Memory B cell (primary cell): ENCODE results near the gene ELMO1.

Experiments
- ATAC-seq: fragments of 150-1000 bp; cut with Tn5 transposase; 2 replicates; pipeline ENCODE4 v1.10.0; 2021; ENCODE audit warnings: low read depth, mild to moderate bottlenecking, moderate library complexity
- DNase-seq, 2 donors: peaks; one replicate each; pipeline ENCODE4 v3.0.0; 2022; ENCODE audit warnings: low spot score in 2 of 2
- H3K27ac Mint-ChIP-seq: one replicate; pipeline ENCODE4 v1.8.0; 2022; ENCODE audit warnings: mild to moderate bottlenecking, moderate library complexity, mixed read lengths
- H3K27me3 Mint-ChIP-seq: one replicate; pipeline ENCODE4 v1.8.0; 2022; ENCODE audit warnings: mixed read lengths
- H3K36me3 Mint-ChIP-seq: one replicate; pipeline ENCODE4 v1.8.0; 2022; ENCODE audit warnings: mild to moderate bottlenecking, mixed read lengths
- H3K4me1 Mint-ChIP-seq: one replicate; pipeline ENCODE4 v1.8.0; 2022; ENCODE audit warnings: mixed read lengths
- H3K4me3 Mint-ChIP-seq: one replicate; pipeline ENCODE4 v1.8.0; 2022; ENCODE audit warnings: mild to moderate bottlenecking, moderate library complexity, mixed read lengths
- H3K9me3 Mint-ChIP-seq: one replicate; pipeline ENCODE4 v1.8.0; 2022; ENCODE audit warnings: mixed read lengths

ELMO1 gene

DNA sequence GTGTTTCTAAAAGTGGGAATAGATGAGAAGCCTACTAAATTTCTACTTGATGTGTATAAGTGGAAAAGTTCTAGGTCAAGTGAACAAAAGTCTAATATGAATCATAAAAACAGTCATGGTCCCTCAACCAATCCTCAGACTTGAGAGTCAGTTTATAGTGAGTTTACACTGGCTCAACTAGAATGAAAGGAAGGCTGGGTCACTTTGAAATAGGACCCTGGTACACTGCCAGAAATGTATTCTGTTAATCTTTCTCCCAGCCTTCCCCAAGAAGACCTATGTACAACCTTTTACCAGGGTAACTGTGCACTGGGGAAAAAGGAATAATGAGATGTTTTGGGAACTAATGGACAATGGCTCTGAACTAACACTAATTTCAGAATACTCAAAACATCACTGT, 17.3 kb downstream of the ELMO1 start:
- H3K9me3 Mint-ChIP-seq: no peaks in the 10 kb centered on the region
- DNase-seq: no peak

DNA sequence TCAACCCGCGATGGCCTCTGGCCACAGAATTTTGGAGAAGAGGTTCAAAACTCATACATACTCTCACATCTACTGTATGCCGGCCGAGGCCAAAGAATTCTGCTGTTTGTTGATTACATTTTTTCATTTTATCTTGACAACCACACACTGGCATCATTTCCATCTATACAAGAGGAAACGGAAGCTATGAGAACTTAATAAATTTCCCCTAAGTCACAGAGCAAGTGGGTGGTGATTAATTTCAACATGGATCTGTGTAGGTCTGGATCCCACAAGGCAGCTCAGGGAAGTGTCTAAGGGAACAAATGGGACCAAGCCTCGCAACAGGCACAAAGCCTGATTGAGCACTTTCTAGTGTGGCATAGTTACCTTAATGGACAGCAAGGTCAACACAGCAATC, 18.0 kb downstream of the ELMO1 start:
- peaks cover 50% of the 10 kb centered on the region for H3K4me1 Mint-ChIP-seq
- H3K27me3 Mint-ChIP-seq: no peaks in the 10 kb centered on the region
- no peak for DNase-seq
- H3K4me3 Mint-ChIP-seq: no peak overlapping the region
- H3K36me3 Mint-ChIP-seq: peaks cover 6% of the 10 kb centered on the region
- H3K27ac Mint-ChIP-seq: no peak overlapping the region
- no peaks in the 10 kb centered on the region for H3K9me3 Mint-ChIP-seq
- ATAC-seq: no peak

More for the DNA sequence above, 17.3 kb downstream of the ELMO1 start:
- Mint-ChIP-seq H3K4me1 (peaks cover 51% of the 10 kb centered on the region), H3K27ac (no peak overlapping the region), H3K36me3 (peaks cover 6% of the 10 kb centered on the region), H3K4me3 (no peak overlapping the region), H3K27me3 (no peaks in the 10 kb centered on the region)
- ATAC-seq: no peak

DNA sequence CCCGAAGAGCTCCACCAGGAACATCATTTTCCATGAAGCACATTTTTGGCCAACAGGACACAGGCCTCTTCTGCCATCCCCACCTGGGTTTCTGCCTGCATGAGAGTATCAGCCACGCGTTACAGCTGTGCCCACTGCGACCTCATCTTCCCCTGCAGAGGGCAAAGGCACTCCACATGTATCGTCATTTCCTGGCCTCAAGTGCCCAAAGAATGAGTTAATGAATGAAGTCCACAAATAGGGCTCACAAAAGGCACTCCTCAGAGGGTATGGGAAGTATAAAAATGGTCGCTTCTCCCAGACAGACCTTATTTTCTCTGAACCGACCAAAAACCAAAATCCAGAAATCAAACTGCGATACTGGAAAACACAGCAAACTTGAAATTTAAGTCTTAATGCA, 18.5 kb downstream of the ELMO1 start:
- peaks cover 51% of the 10 kb centered on the region for H3K4me1 Mint-ChIP-seq
- no peaks in the 10 kb centered on the region for H3K9me3 Mint-ChIP-seq
- no peak overlapping the region for H3K27ac Mint-ChIP-seq
- H3K4me3 Mint-ChIP-seq: no peak overlapping the region
- DNase-seq (no peak), ATAC-seq (no peak)
- H3K27me3 Mint-ChIP-seq: no peaks in the 10 kb centered on the region
- peaks cover 6% of the 10 kb centered on the region for H3K36me3 Mint-ChIP-seq

DNA sequence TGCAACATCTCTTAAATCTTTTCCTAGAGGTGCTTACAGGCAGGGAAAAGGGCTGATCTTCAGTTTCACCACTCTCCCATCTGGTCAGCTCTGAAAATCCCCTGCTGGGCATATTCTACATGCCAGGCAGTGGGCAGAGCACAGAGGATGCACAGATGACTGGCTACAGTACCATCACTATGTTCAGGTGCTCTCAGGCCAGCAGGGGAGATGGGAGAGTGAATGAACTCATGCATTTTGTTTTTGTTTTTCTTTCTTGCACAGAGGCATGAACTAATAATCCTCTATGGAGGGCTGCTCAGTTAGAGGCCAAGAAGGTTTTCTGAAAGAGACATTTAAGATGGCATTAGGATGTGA, 19.3 kb downstream of the ELMO1 start:
- H3K4me1 Mint-ChIP-seq: peaks cover 49% of the 10 kb centered on the region
- H3K36me3 Mint-ChIP-seq: peaks cover 6% of the 10 kb centered on the region
- ATAC-seq (peak; percentile 13), DNase-seq (no peak)
- H3K27ac Mint-ChIP-seq: no peak overlapping the region
- H3K4me3 Mint-ChIP-seq: no peak overlapping the region
- H3K9me3 Mint-ChIP-seq: no peaks in the 10 kb centered on the region
- no peaks in the 10 kb centered on the region for H3K27me3 Mint-ChIP-seq

DNA sequence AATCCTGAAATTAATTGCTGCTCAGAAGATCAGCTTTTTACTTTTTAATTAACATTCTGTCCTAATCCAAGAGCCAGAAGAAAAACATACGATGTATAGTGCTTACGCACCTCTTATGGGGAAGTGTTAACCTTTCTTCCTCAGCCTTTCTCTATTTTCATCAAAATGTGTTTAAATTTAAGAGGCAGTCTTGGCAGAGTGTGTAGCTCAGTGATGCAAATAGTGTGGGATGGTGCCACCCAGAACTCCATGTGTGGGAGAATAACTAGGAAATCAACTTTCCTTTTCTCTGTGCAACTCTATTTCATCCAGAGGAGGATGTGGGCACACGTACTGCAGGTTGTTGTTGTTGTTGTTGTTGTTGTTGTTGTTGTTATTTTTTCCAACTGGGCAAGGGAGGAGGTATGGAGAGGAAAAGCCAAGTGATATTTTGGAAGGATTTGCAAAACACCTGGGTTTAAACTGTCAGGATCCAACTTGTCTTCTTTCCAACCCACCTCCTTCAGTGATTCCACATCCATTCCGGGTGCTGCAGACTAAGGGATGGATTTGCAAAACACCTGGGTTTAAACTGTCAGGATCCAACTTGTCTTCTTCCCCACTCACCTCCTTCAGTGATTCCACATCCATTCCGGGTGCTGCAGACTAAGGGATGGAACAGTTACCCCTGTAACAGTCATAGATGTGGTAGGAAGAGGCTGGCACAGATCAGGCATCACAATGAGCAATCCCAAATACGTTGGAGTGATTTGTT, 19.8 kb downstream of the ELMO1 start:
- H3K4me3 Mint-ChIP-seq: no peak overlapping the region
- DNase-seq (no peak), ATAC-seq (no peak)
- no peaks in the 10 kb centered on the region for H3K27me3 Mint-ChIP-seq
- peaks cover 49% of the 10 kb centered on the region for H3K4me1 Mint-ChIP-seq
- H3K27ac Mint-ChIP-seq: no peak overlapping the region
- H3K36me3 Mint-ChIP-seq: peaks cover 6% of the 10 kb centered on the region
- H3K9me3 Mint-ChIP-seq: no peaks in the 10 kb centered on the region

DNA sequence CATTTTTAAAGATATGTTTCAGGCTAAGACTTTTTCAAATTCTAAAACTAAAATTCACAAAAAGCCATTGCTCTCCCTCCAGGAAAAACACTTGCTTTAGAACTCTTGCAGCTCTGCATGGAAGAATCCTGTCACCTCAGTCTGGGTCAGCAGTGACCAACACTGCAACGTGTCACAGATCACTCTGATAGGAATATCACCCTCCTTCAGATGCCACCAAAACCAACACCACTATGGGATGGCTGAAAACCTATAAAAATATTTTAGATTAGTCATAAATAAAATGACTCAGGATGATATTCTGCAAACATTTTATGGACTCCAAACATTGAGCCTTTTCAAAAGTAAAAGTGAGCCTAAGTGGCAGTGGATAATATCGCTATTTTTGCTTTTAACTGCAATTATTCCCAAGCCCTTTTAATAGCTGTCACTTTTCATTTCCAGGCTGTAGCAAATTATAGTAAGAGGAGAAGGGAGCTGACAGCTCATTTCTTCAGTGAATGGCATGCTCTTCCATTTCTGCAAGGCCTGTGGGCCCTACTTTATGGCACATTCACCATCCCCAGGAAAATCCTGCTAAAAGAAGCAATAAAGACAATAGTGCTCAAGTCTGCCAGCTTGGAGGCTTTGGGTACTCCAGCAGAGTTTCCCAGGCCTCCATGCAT, 21.3 kb downstream of the ELMO1 start:
- no peak overlapping the region for H3K27ac Mint-ChIP-seq
- no peak for ATAC-seq
- H3K27me3 Mint-ChIP-seq: no peaks in the 10 kb centered on the region

DNA sequence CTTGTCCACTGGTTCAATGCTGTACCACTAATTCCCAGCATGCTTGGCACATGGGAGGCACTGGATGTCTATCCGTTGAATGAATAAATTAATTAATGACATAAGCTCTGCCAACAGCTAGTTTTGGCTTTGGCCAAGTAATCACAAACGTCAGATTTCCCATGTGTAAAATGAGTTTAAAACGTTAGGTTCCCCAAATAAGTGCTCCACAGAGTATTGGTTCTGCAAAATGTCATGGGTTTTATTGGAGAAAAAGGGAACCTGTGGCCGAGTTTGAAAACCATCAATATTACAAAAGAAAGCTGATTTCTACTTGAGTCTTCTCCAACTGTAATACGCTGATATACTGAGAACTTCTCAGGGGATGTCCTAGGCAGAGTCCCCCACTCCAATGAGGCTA, 23.2 kb downstream of the ELMO1 start:
- Mint-ChIP-seq H3K9me3 (no peaks in the 10 kb centered on the region), H3K27me3 (no peaks in the 10 kb centered on the region), H3K4me1 (peaks cover 46% of the 10 kb centered on the region), H3K4me3 (no peak overlapping the region), H3K27ac (peak overlapping the region; percentile 14), H3K36me3 (peaks cover 8% of the 10 kb centered on the region)
- ATAC-seq (peak; percentile 73), DNase-seq (no peak)

More for the DNA sequence above, 21.3 kb downstream of the ELMO1 start:
- Mint-ChIP-seq H3K4me1 (peaks cover 39% of the 10 kb centered on the region), H3K36me3 (peaks cover 8% of the 10 kb centered on the region), H3K4me3 (no peak overlapping the region), H3K9me3 (no peaks in the 10 kb centered on the region)
- no peak for DNase-seq

DNA sequence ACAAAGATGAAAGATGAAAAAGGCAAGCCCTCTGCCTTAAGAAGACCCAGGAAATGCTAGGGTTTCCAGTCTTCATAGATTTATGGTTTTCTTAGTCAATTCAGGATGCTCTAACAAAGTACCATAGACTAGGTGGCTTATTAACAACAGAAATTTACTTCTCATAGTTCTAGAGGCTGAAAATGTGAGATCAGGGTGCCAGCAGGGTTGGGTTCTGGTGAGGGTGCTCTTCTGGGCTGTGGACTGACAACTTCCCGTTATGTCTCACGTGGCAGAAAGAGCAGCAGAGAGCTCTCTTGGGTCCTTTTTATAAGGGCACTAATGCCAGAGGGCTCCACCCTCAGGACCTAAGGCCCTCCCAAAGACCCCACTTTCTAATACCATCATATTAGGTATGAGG, 23.7 kb downstream of the ELMO1 start:
- Mint-ChIP-seq H3K9me3 (no peaks in the 10 kb centered on the region), H3K4me3 (no peak overlapping the region), H3K27ac (peak overlapping the region; percentile 14), H3K4me1 (peaks cover 45% of the 10 kb centered on the region), H3K27me3 (no peaks in the 10 kb centered on the region), H3K36me3 (peaks cover 6% of the 10 kb centered on the region)
- ATAC-seq: peak; percentile 78
- DNase-seq: no peak

DNA sequence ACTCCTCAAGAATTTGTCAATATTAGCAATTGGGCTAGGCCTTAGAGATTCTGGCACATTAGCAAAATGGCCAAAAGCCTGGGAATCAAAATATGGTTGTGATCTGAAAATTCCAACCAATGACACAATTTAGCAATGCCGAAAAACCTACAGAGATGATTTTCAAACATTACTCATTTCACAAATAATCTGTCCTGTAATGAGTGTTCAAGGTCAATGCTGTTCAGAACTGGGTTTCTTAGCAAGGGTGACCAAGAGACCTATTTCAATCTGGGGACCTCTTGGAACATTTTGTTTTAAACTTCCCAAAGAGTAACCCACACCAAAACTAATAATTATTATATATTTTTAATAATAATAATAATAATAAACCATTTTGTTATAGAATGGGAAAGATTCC, 24.1 kb downstream of the ELMO1 start:
- ATAC-seq (no peak), DNase-seq (no peak)
- Mint-ChIP-seq H3K4me1 (peaks cover 44% of the 10 kb centered on the region), H3K36me3 (peaks cover 6% of the 10 kb centered on the region), H3K4me3 (no peak overlapping the region), H3K27ac (no peak overlapping the region), H3K27me3 (no peaks in the 10 kb centered on the region), H3K9me3 (no peaks in the 10 kb centered on the region)

DNA sequence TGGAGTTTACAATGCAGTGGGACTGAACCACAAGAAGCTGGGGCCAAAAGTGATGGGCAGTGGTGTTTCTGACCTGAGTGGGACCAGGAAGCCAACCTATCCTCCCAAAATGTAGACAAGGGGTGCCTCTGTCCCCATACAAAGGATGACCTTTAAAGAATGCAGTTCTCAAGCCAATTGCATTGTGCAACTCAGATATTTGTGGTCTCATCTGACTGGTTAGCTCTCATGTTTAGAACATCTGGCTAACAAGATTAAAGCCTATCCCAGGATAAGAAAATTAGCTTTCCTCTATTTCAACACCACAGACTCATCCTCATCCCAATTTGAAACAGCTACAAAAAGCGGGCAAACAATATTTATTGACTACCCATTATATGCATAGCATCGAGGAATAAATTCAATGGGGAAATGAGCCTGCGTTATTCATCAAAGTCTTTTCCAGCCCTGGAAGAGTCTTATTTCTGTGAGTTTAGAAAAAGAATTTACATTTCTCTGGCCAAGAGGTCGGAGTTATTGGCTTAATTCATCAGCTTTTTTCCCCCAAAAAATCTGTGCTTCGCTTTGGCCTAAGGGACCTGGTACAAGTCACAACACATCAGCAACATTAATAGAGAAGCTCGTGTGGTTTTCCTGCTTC, 26.7 kb downstream of the ELMO1 start:
- Mint-ChIP-seq H3K27me3 (no peaks in the 10 kb centered on the region), H3K27ac (no peak overlapping the region), H3K4me1 (peaks cover 49% of the 10 kb centered on the region), H3K36me3 (peaks cover 2% of the 10 kb centered on the region), H3K9me3 (no peaks in the 10 kb centered on the region), H3K4me3 (no peak overlapping the region)
- DNase-seq (no peak), ATAC-seq (no peak)

DNA sequence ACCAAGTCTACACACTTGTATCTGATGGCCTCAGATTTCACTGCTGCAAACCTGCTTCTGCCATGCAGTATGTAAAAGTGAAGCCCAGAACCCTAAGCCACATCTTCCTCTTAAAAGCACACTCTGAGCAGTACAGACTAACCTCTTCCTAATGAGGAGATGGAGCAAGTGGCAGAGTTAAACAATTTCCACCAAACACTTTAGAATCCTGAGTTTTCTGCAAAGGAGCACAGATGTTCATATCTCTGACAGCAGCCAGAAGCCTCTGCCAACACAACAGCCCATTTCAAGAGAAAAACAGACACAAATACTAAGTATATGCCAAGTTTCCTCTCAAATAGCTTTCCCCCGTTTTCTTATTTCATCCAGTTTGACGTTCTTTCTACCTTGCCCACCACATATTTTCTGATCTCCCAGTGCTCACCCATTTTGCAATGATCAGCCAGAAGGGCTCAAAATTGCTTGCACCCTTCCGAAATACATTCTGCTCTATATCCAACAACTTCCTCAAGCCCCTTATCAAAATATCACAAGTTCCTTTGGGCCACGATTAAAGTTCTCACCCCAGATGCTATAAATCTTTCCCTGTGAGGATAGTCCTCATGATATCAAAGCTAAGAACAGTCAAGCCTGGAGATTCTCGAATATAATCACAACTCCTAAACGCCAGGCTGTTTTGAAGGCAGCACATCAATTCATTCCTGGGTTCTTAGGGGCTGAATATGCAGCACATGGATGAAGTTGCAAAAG, 27.5 kb downstream of the ELMO1 start:
- no peak for ATAC-seq
- peaks cover 2% of the 10 kb centered on the region for H3K36me3 Mint-ChIP-seq
- H3K27ac Mint-ChIP-seq: peak overlapping the region; percentile 14
- H3K9me3 Mint-ChIP-seq: no peaks in the 10 kb centered on the region
- no peak for DNase-seq
- H3K4me3 Mint-ChIP-seq: no peak overlapping the region
- H3K4me1 Mint-ChIP-seq: peaks cover 52% of the 10 kb centered on the region
- no peaks in the 10 kb centered on the region for H3K27me3 Mint-ChIP-seq

DNA sequence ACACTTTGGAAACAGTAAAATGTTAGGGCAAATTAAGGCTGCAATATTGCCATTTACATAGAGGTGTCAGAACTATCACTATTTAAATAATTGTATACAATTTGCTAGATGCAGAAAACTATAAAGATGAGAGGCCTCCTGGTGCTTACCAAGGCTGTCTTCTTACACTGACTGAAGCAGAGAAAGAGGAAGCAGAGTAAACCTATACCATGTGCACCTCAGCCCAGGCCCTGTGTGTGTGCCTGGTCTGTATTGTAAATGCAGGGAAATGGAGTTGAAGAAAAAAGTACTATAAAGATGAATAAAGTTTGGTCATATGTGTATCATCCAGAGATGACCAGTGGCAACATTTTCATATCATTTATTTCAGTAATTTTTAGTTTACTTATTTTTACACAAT, 29.2 kb downstream of the ELMO1 start:
- H3K27ac Mint-ChIP-seq: peak overlapping the region; percentile 73
- ATAC-seq (peak; percentile 78), DNase-seq (peak in 1 of 2 donors; percentile 14)
- H3K27me3 Mint-ChIP-seq: no peaks in the 10 kb centered on the region
- peaks cover 42% of the 10 kb centered on the region for H3K4me1 Mint-ChIP-seq
- H3K36me3 Mint-ChIP-seq: peaks cover 2% of the 10 kb centered on the region
- no peaks in the 10 kb centered on the region for H3K9me3 Mint-ChIP-seq
- H3K4me3 Mint-ChIP-seq: no peak overlapping the region

DNA sequence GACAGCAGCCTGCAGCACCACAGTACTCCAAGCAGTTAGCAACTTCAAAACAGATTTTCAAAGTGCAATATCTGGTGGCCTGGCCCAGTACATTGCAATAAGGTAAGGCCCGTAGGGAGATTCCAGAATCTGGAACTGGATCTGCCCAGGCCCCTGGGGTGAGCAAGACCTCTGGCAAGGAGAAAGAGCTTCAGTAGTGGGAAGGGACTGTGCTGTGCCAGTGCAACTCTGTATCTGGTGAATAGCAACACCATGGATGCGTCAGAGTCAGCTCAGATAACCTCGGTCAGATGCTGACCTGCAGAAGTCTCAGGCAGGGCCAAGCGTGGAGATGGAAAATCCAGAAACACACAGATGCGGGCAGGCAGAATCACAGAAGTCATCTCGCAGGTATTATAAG, 30.3 kb downstream of the ELMO1 start:
- H3K4me3 Mint-ChIP-seq: peak overlapping the region; percentile 37
- H3K27ac Mint-ChIP-seq: peak overlapping the region; percentile 73

DNA sequence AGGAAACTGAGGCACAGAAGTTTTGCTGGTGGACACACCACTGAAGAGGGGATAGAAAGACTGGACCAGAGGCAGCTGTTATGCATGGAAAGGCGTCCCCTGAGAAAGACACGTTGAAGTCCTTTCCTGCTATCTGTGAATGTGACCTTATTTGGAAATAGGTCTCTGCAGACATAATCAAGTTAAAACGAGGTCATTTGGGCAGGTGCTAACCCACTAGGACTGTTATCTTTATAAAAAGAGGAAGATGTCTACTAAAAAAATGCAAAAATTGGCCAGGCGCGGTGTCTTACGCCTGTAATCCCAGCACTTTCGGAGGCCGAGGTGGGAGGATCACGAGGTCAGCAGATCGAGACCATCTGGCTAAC, 31.6 kb downstream of the ELMO1 start:
- Mint-ChIP-seq H3K4me3 (peak overlapping the region; percentile 82), H3K4me1 (peaks cover 45% of the 10 kb centered on the region), H3K27ac (peak overlapping the region; percentile 98), H3K27me3 (no peaks in the 10 kb centered on the region), H3K9me3 (peaks cover 2% of the 10 kb centered on the region), H3K36me3 (peaks cover 6% of the 10 kb centered on the region)
- ATAC-seq: peak; percentile 54
- no peak for DNase-seq

More for the DNA sequence above, 30.3 kb downstream of the ELMO1 start:
- Mint-ChIP-seq H3K9me3 (no peaks in the 10 kb centered on the region), H3K27me3 (no peaks in the 10 kb centered on the region), H3K4me1 (peaks cover 42% of the 10 kb centered on the region), H3K36me3 (no peaks in the 10 kb centered on the region)
- ATAC-seq (no peak), DNase-seq (no peak)
